ENCODE data around the gene CBLC. TPM values are rescaled to one million over a fixed set of nuclear protein-coding genes. Genes with fewer than 3 reads are reported as not detected.
A peak's percentile ranks its signal among the peaks of the same experiment; 100 is the strongest.

The CBLC gene
- total RNA-seq, 2 experiments from 2014 or later: not detected

GRCh38 chr19:44846455-44847143, 68.9 kb downstream of the CBLC start:
- intact Hi-C loops (cut with micrococcal nuclease): loop anchor here (2.0 to 10.0 kb wide), 2 partner anchors 108 to 192 kb away; partner anchors contain the start of gene CLPTM1
- Mint-ChIP-seq H3K36me3 (ENCODE audit: low read depth) (no peaks in the 10 kb centered on the region), H3K27me3 (ENCODE audit: low read depth) (peaks cover 18% of the 10 kb centered on the region), H3K27ac (no peak overlapping the region), H3K4me3 (peak overlapping the region; percentile 83), H3K4me1 (ENCODE audit: low read depth) (peaks cover 17% of the 10 kb centered on the region), H3K9me3 (no peaks in the 10 kb centered on the region)
- CTCF ChIA-PET: interaction anchor here (0.7 to 1.2 kb wide), 4 partner anchors 44 to 106 kb away, joined by 3 to 4 read pairs (median 4); partner anchors contain the start of gene TOMM40
- DNase-seq: no peak

GRCh38 chr19:44847144-44848035, 69.7 kb downstream of the CBLC start:
- Mint-ChIP-seq H3K9me3 (no peaks in the 10 kb centered on the region), H3K27ac (no peak overlapping the region), H3K4me3 (peak overlapping the region; percentile 53), H3K27me3 (ENCODE audit: low read depth) (peaks cover 18% of the 10 kb centered on the region), H3K36me3 (ENCODE audit: low read depth) (no peaks in the 10 kb centered on the region), H3K4me1 (ENCODE audit: low read depth) (peaks cover 17% of the 10 kb centered on the region)
- intact Hi-C loops (cut with micrococcal nuclease): loop anchor here (2.0 to 10.0 kb wide), 2 partner anchors 107 to 193 kb away; partner anchors contain the start of gene CLPTM1
- peak; percentile 18 for DNase-seq
- CTCF ChIA-PET: interaction anchor here (0.8 kb wide), 1 partner anchor 77 kb away, joined by 4 read pairs; no protein-coding TSS in a partner anchor

GRCh38 chr19:44848036-44848811, 70.5 kb downstream of the CBLC start:
- peaks cover 18% of the 10 kb centered on the region for H3K27me3 Mint-ChIP-seq (ENCODE audit: low read depth)
- CTCF ChIA-PET: interaction anchor here (0.7 to 1.3 kb wide), 2 partner anchors 71 to 124 kb away, joined by 3 to 5 read pairs; no protein-coding TSS in a partner anchor
- no peak overlapping the region for H3K27ac Mint-ChIP-seq
- H3K4me3 Mint-ChIP-seq: no peak overlapping the region
- no peaks in the 10 kb centered on the region for H3K36me3 Mint-ChIP-seq (ENCODE audit: low read depth)
- peaks cover 17% of the 10 kb centered on the region for H3K4me1 Mint-ChIP-seq (ENCODE audit: low read depth)
- H3K9me3 Mint-ChIP-seq: no peaks in the 10 kb centered on the region
- intact Hi-C loops (cut with micrococcal nuclease): loop anchor here (10.0 kb wide), 1 partner anchor 193 kb away; no protein-coding TSS in a partner anchor
- DNase-seq: peak; percentile 18

GRCh38 chr19:44848812-44849447, 71.2 kb downstream of the CBLC start:
- Mint-ChIP-seq H3K4me3 (no peak overlapping the region), H3K27me3 (ENCODE audit: low read depth) (peaks cover 18% of the 10 kb centered on the region)

More at GRCh38 chr19:44848812-44849447, 71.2 kb downstream of the CBLC start:
- intact Hi-C loops (cut with micrococcal nuclease): loop anchor here (10.0 kb wide), 1 partner anchor 194 kb away; no protein-coding TSS in a partner anchor
- Mint-ChIP-seq H3K4me1 (ENCODE audit: low read depth) (peaks cover 17% of the 10 kb centered on the region), H3K27ac (no peak overlapping the region), H3K36me3 (ENCODE audit: low read depth) (no peaks in the 10 kb centered on the region), H3K9me3 (no peaks in the 10 kb centered on the region)
- CTCF ChIA-PET: interaction anchor here (0.7 to 1.3 kb wide), 3 partner anchors 72 to 125 kb away, joined by 3 to 5 read pairs (median 3); no protein-coding TSS in a partner anchor
- DNase-seq: no peak

Small RNAs within 50 kb of the gene (microRNA-seq; reads per million reads assigned to microRNA genes)
- not detected for gene MIR8085 (ENCODE audit: borderline microRNAs expressed, borderline replicate concordance)

Other genes starting within 250 kb of the CBLC start
- not detected for gene CEACAM20, start 248.2 kb upstream of the CBLC start, total RNA-seq
- not detected for gene IGSF23, start 164.3 kb upstream of the CBLC start, total RNA-seq
- gene PVR, start 134.0 kb upstream of the CBLC start, total RNA-seq: 1 to 10 TPM; 8.9 to 9.8 TPM
- under 1 TPM; 0.17 to 0.27 TPM for gene CEACAM19, start 106.4 kb upstream of the CBLC start, total RNA-seq
- gene CEACAM16, start 78.7 kb upstream of the CBLC start, total RNA-seq: not detected
- 100 to 1,000 TPM in 1 of 2 experiments, 10 to 100 TPM in 1; 92.5 to 104 TPM for gene BCL3, start 29.2 kb upstream of the CBLC start, total RNA-seq
- gene BCAM, start 31.2 kb downstream of the CBLC start, total RNA-seq: not detected
- 1 to 10 TPM in 1 of 2 experiments, under 1 TPM in 1; 0.88 to 1.1 TPM for gene NECTIN2, start 68.4 kb downstream of the CBLC start, total RNA-seq
- gene TOMM40, start 113.4 kb downstream of the CBLC start, total RNA-seq: 10 to 100 TPM; 72.6 to 75.0 TPM
- gene APOE, start 127.9 kb downstream of the CBLC start, total RNA-seq: 1 to 10 TPM in 1 of 2 experiments, under 1 TPM in 1; 0.72 to 1.1 TPM
- 1 to 10 TPM; 1.2 to 1.3 TPM for gene APOC1, start 136.7 kb downstream of the CBLC start, total RNA-seq
- not detected for gene APOC4, start 164.3 kb downstream of the CBLC start, total RNA-seq
- gene APOC2, start 168.2 kb downstream of the CBLC start, total RNA-seq: not detected
- 10 to 100 TPM; 32.4 to 34.6 TPM for gene CLPTM1, start 177.5 kb downstream of the CBLC start, total RNA-seq
- gene RELB, start 223.6 kb downstream of the CBLC start, total RNA-seq: 10 to 100 TPM; 55.4 to 57.3 TPM

All from activated naive CD4-positive, alpha-beta T cell treated with anti-CD3 and anti-CD28 coated beads for 36 hours (primary cell).